CD8-positive, alpha-beta memory T cell (primary cell): ENCODE data around the gene CBFA2T2. TPM values are rescaled to one million over a fixed set of nuclear protein-coding genes. Genes with fewer than 3 reads are reported as not detected.

Source experiments
- CTCF ChIA-PET: fragments of 350-600 bp; sonication (Branson Sonifier 250); formaldehyde crosslinking; loops from one replicate; lab custom pipeline; 2021; ENCODE audit warnings: antibody characterized with exemption; lab: Charles Lee
- POLR2A ChIA-PET: fragments of 350-600 bp; sonication (Branson Sonifier 250); formaldehyde crosslinking; loops from one replicate; lab custom pipeline; 2021; ENCODE audit warnings: antibody characterized with exemption; lab: Charles Lee
- DNase-seq, 5 donors: peaks; one replicate each; pipeline versions ENCODE4 v3.0.0 to v3.0.0-alpha.2; 2020 to 2022; ENCODE audit warnings: mixed read lengths in 1 of 5
- H3K27ac ChIP-seq: one replicate; pipeline ENCODE4 v1.7.0; 2013; ENCODE audit warnings: low read depth, mild to moderate bottlenecking, low read length, moderate library complexity
- H3K27me3 ChIP-seq: 2 replicates; pipeline ENCODE4 v1.7.0; 2013; ENCODE audit warnings: low read length, mild to moderate bottlenecking; ENCODE audit not compliant: insufficient read depth, poor library complexity, severe bottlenecking
- H3K36me3 ChIP-seq: 2 replicates; pipeline ENCODE4 v1.7.0; 2013; ENCODE audit warnings: mild to moderate bottlenecking, low read length, moderate library complexity; ENCODE audit not compliant: insufficient read depth
- H3K4me1 ChIP-seq: 2 replicates; pipeline ENCODE4 v1.7.0; 2013; ENCODE audit warnings: mild to moderate bottlenecking, low read length, moderate library complexity; ENCODE audit not compliant: insufficient read depth
- H3K4me3 ChIP-seq: 2 replicates; pipeline ENCODE4 v1.7.0; 2013; ENCODE audit warnings: mild to moderate bottlenecking, low read length
- H3K9me3 ChIP-seq: 2 replicates; pipeline ENCODE4 v1.7.0; 2013; ENCODE audit warnings: mild to moderate bottlenecking, low read length
- H3K27ac Mint-ChIP-seq, 8 donors: one replicate each; pipeline ENCODE4 v1.8.0; 2020 to 2021; ENCODE audit warnings: mixed read lengths in 8 of 8, mild to moderate bottlenecking in 6 of 8, inconsistent platforms in 3 of 8, moderate library complexity in 3 of 8
- H3K27me3 Mint-ChIP-seq, 2 donors: one replicate each; pipeline ENCODE4 v1.8.0; 2020 to 2021; ENCODE audit warnings: mixed read lengths in 2 of 2, mild to moderate bottlenecking in 1 of 2, moderate library complexity in 1 of 2
- H3K36me3 Mint-ChIP-seq, 3 donors: one replicate each; pipeline ENCODE4 v1.8.0; 2020 to 2021; ENCODE audit warnings: mixed read lengths in 3 of 3, inconsistent platforms in 1 of 3, mild to moderate bottlenecking in 1 of 3
- H3K4me1 Mint-ChIP-seq, 3 donors: one replicate each; pipeline ENCODE4 v1.8.0; 2020 to 2021; ENCODE audit warnings: mixed read lengths in 3 of 3, inconsistent platforms in 1 of 3, mild to moderate bottlenecking in 1 of 3
- H3K4me3 Mint-ChIP-seq, 7 donors: one replicate each; pipeline ENCODE4 v1.8.0; 2020 to 2021; ENCODE audit warnings: mixed read lengths in 7 of 7, mild to moderate bottlenecking in 6 of 7, moderate library complexity in 4 of 7, inconsistent platforms in 2 of 7
- H3K9me3 Mint-ChIP-seq, 5 donors: one replicate each; pipeline ENCODE4 v1.8.0; 2020 to 2022; ENCODE audit warnings: mixed read lengths in 5 of 5, mild to moderate bottlenecking in 3 of 5, moderate library complexity in 2 of 5, inconsistent platforms in 1 of 5
- polyA plus RNA-seq: library from polyadenylated mRNA; unstranded; fragments of 300-500 nt; fragmentation: Illumina TruSeq; gene quantifications from one replicate; pipeline ENCODE4 v1.2.3, GENCODE V29; 2021
- total RNA-seq, 2 experiments: library from RNA; stranded (reverse); gene quantifications; one replicate each; pipeline ENCODE4 v1.2.3, GENCODE V29; 2021

CBFA2T2 gene
- total and polyA plus RNA-seq, 3 experiments from 2014 or later: 10.7 to 25.8 (median 11.9) TPM

- no peak for DNase-seq
- no peaks in the 10 kb centered on the region for H3K27me3 Mint-ChIP-seq
- no peaks in the 10 kb centered on the region for H3K9me3 Mint-ChIP-seq
- Histone ChIP-seq H3K36me3 (no peaks in the 10 kb centered on the region), H3K4me1 (peaks cover 41% of the 10 kb centered on the region), H3K4me3 (no peak overlapping the region), H3K27ac (no peak overlapping the region), H3K9me3 (no peaks in the 10 kb centered on the region), H3K27me3 (no peaks in the 10 kb centered on the region)
- POLR2A ChIA-PET: interaction anchor here (0.8 kb wide), 1 partner anchor 40 kb away, joined by 3 read pairs; the partner anchor contains the start of gene PXMP4
- H3K4me3 Mint-ChIP-seq: peak overlapping the region in 2 of 7 donors; percentile 45 to 68
- H3K27ac Mint-ChIP-seq: peak overlapping the region in 4 of 8 donors; percentile 55 to 71 (median 63)
- H3K36me3 Mint-ChIP-seq: no peaks in the 10 kb centered on the region
- H3K4me1 Mint-ChIP-seq: peaks cover 29 to 53% (median 47%) of the 10 kb centered on the region in 3 donors
- CTCF ChIA-PET: interaction anchor here (0.6 to 9.3 kb wide), 6 partner anchors 12 to 232 kb away, joined by 3 to 103 read pairs (median 4); partner anchors contain the start of genes ACTL10, PXMP4 and ZNF341
These were observed 190.8 kb downstream of the CBFA2T2 start for GRCh38 chr20:33680686-33681085.

- H3K27me3 ChIP-seq: no peaks in the 10 kb centered on the region
- Mint-ChIP-seq H3K9me3 (no peaks in the 10 kb centered on the region), H3K27ac (peak overlapping the region in 2 of 8 donors; percentile 30 to 43), H3K27me3 (no peaks in the 10 kb centered on the region), H3K4me3 (peak overlapping the region in 1 of 7 donors; percentile 12), H3K4me1 (peaks cover 29 to 53% (median 47%) of the 10 kb centered on the region in 3 donors), H3K36me3 (no peaks in the 10 kb centered on the region)
- CTCF ChIA-PET: interaction anchor here (0.6 to 9.3 kb wide), 4 partner anchors 12 to 232 kb away, joined by 3 to 103 read pairs (median 4); partner anchors contain the start of genes ACTL10, PXMP4 and ZNF341
- no peaks in the 10 kb centered on the region for H3K9me3 ChIP-seq
- no peak overlapping the region for H3K27ac ChIP-seq
- POLR2A ChIA-PET: no interaction called here
- no peak for DNase-seq
- no peak overlapping the region for H3K4me3 ChIP-seq
- no peaks in the 10 kb centered on the region for H3K36me3 ChIP-seq
- peaks cover 41% of the 10 kb centered on the region for H3K4me1 ChIP-seq
These were observed 191.4 kb downstream of the CBFA2T2 start for GRCh38 chr20:33681288-33681687.

GRCh38 chr20:33681728-33682353 is 191.9 kb downstream of the CBFA2T2 start:
- Mint-ChIP-seq H3K4me3 (peak overlapping the region in 1 of 7 donors; percentile 63), H3K27ac (peak overlapping the region in 4 of 8 donors; percentile 4 to 87 (median 36)), H3K27me3 (no peaks in the 10 kb centered on the region), H3K9me3 (no peaks in the 10 kb centered on the region), H3K36me3 (no peaks in the 10 kb centered on the region), H3K4me1 (peaks cover 33 to 57% (median 52%) of the 10 kb centered on the region in 3 donors)
- Histone ChIP-seq H3K27ac (no peak overlapping the region), H3K36me3 (no peaks in the 10 kb centered on the region), H3K4me1 (peaks cover 44% of the 10 kb centered on the region), H3K4me3 (no peak overlapping the region), H3K27me3 (no peaks in the 10 kb centered on the region), H3K9me3 (no peaks in the 10 kb centered on the region)
- POLR2A ChIA-PET: no interaction called here
- CTCF ChIA-PET: interaction anchor here (1.8 to 9.3 kb wide), 2 partner anchors 13 to 38 kb away, joined by 5 to 103 read pairs; partner anchors contain the start of genes ACTL10 and PXMP4
- no peak for DNase-seq

- no peaks in the 10 kb centered on the region for H3K36me3 Mint-ChIP-seq
These were observed 194.8 kb downstream of the CBFA2T2 start for GRCh38 chr20:33684533-33685327.

DNA sequence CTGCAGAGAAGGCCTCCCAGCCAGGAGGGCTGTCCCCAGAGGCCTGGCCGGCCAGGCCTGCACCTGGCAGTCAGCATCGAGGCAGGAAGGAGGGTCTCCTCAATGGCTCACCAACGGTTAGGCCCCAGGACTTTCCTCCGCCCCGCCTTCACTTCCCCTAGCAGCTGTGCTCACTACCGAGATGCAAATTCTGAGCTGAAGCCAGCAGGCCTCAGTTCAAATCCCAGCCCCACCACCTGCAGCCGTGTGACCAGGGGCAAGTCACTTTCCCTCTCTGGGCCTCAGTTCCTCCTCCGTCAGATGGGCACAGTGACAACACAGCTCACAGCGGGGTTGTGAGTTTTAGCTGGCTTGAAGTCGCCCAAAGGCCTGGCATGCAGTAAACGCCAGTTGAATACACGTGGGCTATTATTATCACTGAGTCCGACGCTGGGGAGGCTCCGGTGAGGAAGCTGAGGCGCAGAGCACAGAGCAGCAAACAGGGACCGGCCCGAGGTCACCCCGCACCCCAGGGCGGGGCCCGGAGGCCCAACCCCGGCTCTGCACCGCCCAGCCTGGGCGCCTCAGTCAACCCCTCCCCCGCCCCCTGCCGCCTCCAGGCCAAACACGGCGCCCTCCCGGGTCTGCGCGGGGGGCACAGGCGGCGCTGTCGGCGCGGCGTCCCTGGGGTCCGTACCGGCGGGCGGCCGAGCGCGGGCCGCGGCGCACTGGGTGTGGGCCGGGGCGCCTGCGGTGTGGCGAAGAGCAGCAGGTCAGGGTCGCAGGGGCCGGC is 195.6 kb downstream of the CBFA2T2 start:
- H3K27me3 Mint-ChIP-seq: no peaks in the 10 kb centered on the region
- no peaks in the 10 kb centered on the region for H3K9me3 Mint-ChIP-seq
- ChIA-PET POLR2A (interaction anchor here (1.1 to 1.6 kb wide), 3 partner anchors 18 to 34 kb away, joined by 4 to 5 read pairs (median 5); partner anchors contain the start of gene PXMP4), CTCF (interaction anchor here (1.7 to 9.3 kb wide), 2 partner anchors 10 to 16 kb away, joined by 10 to 103 read pairs; partner anchors contain the start of gene ACTL10)
- H3K4me1 ChIP-seq: peaks cover 33% of the 10 kb centered on the region
- peak in 3 of 5 donors; percentile 24 to 65 (median 44) for DNase-seq
- peaks cover 37 to 54% (median 53%) of the 10 kb centered on the region in 3 donors for H3K4me1 Mint-ChIP-seq
- H3K27ac Mint-ChIP-seq: peak overlapping the region in 7 of 8 donors; percentile 29 to 82 (median 69)
- H3K4me3 Mint-ChIP-seq: peak overlapping the region; percentile 61 to 89 (median 73)
- H3K9me3 ChIP-seq: no peaks in the 10 kb centered on the region
- no peaks in the 10 kb centered on the region for H3K27me3 ChIP-seq
- no peaks in the 10 kb centered on the region for H3K36me3 Mint-ChIP-seq
- peak overlapping the region; percentile 37 for H3K4me3 ChIP-seq
- H3K27ac ChIP-seq: peak overlapping the region; percentile 43
- H3K36me3 ChIP-seq: no peaks in the 10 kb centered on the region

More at GRCh38 chr20:33684533-33685327, 194.8 kb downstream of the CBFA2T2 start:
- Histone ChIP-seq H3K27ac (peak overlapping the region; percentile 43), H3K4me1 (peaks cover 34% of the 10 kb centered on the region), H3K9me3 (no peaks in the 10 kb centered on the region), H3K4me3 (peak overlapping the region; percentile 37), H3K36me3 (no peaks in the 10 kb centered on the region), H3K27me3 (no peaks in the 10 kb centered on the region)
- H3K27me3 Mint-ChIP-seq: no peaks in the 10 kb centered on the region
- H3K9me3 Mint-ChIP-seq: no peaks in the 10 kb centered on the region
- ChIA-PET POLR2A (interaction anchor here (1.1 to 1.6 kb wide), 3 partner anchors 17 to 35 kb away, joined by 4 to 5 read pairs (median 5); partner anchors contain the start of gene PXMP4), CTCF (interaction anchor here (0.6 to 9.3 kb wide), 3 partner anchors 9 to 21 kb away, joined by 3 to 103 read pairs (median 10); partner anchors contain the start of gene ACTL10)
- no peak for DNase-seq
- H3K27ac Mint-ChIP-seq: peak overlapping the region in 7 of 8 donors; percentile 17 to 88 (median 68)
- H3K4me3 Mint-ChIP-seq: peak overlapping the region; percentile 61 to 89 (median 73)
- H3K4me1 Mint-ChIP-seq: peaks cover 35 to 55% (median 52%) of the 10 kb centered on the region in 3 donors

- POLR2A ChIA-PET: interaction anchor here (1.6 kb wide), 1 partner anchor 18 kb away, joined by 5 read pairs; no protein-coding TSS in a partner anchor
- Mint-ChIP-seq H3K27me3 (no peaks in the 10 kb centered on the region), H3K4me3 (peak within 1 kb of the TSS; percentile 77 to 92 (median 84)), H3K9me3 (no peaks in the 10 kb centered on the region), H3K4me1 (peaks cover 36 to 48% (median 46%) of the 10 kb centered on the region in 3 donors), H3K27ac (peak within 1 kb of the TSS; percentile 40 to 98 (median 90)), H3K36me3 (no peaks in the 10 kb centered on the region)
- H3K27me3 ChIP-seq: no peaks in the 10 kb centered on the region
- peak within 1 kb of the TSS; percentile 58 for H3K4me3 ChIP-seq
- no peaks in the 10 kb centered on the region for H3K36me3 ChIP-seq
- CTCF ChIA-PET: interaction anchor here (0.8 to 9.3 kb wide), 4 partner anchors 17 to 34 kb away, joined by 3 to 103 read pairs (median 14); partner anchors contain the start of genes ACTL10 and PXMP4
- peaks cover 37% of the 10 kb centered on the region for H3K4me1 ChIP-seq
- peak; percentile 91 to 95 (median 93) for DNase-seq
- no peaks in the 10 kb centered on the region for H3K9me3 ChIP-seq
- peak within 1 kb of the TSS; percentile 43 for H3K27ac ChIP-seq
These were observed 196.4 kb downstream of the CBFA2T2 start, which contains the start of gene E2F1 for GRCh38 chr20:33686100-33686983. TSS of gene E2F1 (minus strand) at chr20:33686385. CDS start at chr20:33686264, 121 bp downstream.
